GM20000 (cell line): ENCODE results near the gene RAPH1.
"Not testable (repeated sequence)": the region's sequence is repeated elsewhere in the genome, so short reads cannot be mapped to it uniquely, and the experiment has no call there.

ENCODE experiments used
- DNase-seq: peaks from one replicate; pipeline ENCODE4 v3.0.0; 2012; ENCODE audit warnings: low spot score
- TF ChIP-seq, protein P1 (sequence below): IDR thresholded peaks from 2 replicates; pipeline ENCODE4 v1.5.1; 2012; ENCODE audit warnings: mild to moderate bottlenecking, control low read depth; ENCODE audit errors: extremely low read depth, missing control alignments

The RAPH1 gene

DNA sequence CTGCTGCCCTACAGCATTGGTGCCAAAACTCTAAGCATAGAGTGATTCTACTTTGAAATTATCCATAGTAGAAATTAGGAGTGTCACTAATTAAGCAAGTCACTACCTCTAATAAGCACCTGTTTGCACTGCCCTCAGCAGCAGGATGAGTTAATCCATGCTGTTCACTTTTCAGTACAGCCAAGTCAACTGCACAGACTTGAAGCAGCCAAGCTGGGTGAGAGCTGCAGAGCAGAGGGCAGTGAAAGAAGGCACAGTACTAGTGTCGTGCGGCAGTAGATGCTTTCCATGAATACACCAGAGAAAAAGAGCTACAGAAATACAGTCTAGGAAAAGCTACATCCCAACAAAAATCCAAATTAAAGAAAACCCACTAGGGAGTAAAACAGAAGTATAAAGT, 98.6 kb downstream of the RAPH1 start:
- no peak for DNase-seq
- TF ChIP-seq, protein P1, sequence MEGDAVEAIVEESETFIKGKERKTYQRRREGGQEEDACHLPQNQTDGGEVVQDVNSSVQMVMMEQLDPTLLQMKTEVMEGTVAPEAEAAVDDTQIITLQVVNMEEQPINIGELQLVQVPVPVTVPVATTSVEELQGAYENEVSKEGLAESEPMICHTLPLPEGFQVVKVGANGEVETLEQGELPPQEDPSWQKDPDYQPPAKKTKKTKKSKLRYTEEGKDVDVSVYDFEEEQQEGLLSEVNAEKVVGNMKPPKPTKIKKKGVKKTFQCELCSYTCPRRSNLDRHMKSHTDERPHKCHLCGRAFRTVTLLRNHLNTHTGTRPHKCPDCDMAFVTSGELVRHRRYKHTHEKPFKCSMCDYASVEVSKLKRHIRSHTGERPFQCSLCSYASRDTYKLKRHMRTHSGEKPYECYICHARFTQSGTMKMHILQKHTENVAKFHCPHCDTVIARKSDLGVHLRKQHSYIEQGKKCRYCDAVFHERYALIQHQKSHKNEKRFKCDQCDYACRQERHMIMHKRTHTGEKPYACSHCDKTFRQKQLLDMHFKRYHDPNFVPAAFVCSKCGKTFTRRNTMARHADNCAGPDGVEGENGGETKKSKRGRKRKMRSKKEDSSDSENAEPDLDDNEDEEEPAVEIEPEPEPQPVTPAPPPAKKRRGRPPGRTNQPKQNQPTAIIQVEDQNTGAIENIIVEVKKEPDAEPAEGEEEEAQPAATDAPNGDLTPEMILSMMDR: no peak

DNA sequence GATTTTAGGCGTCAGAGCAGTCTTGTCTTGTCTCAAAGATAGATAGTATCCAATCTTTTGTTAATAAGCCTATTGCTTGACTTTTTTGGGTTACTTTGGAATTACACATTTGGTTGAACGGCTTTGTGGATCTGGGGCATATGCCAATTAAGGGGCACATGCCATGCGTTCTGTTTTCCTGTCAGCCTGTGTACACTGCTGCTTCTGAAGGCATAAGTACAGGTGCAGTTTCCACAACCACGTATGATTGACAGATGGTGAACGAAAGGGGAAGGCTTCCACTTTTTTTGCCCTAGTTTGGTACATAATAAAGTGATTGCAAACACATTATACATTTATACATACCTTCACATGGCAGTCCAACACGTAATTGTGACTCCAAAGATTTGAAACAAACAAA, 102.3 kb downstream of the RAPH1 start:
- no peak for DNase-seq
- TF ChIP-seq, protein P1: no peak

DNA sequence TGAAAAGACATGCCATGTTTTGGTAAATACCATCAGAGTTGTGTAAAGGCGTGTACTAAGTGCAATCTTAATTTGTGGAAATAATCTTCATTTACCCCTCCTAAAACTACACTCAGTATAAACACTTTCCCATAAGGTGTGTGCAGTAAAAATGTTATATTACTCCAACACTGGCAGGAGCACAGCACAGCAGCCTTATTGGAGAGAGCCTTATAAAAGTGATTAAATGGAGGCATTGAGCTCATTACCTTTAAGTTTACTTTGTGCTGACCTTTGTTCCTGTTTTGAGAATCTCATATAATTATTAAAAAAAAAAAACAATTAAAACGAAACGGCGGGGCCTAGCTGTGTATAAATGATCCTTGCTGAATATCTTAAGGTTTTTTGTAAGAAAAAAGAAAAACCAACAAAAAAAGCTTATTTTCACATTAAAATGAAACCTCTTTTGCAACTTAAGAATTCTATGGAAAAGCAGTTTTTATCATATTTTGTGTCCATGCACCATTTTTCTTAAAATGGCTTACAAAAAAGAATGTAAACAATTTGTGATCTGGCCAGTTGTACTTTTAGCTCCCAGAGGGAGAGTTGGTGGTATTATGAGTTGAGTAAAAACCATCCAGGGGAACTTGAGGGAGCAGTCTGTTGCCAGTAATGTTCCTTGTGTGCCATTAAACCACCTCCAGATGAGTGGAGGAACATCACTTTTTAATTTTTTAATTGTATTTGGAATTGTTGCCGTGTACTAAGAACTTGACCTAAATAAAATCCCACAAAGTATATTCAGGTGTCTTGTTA, 103.5 kb downstream of the RAPH1 start:
- no peak for DNase-seq
- TF ChIP-seq, protein P1: no peak

DNA sequence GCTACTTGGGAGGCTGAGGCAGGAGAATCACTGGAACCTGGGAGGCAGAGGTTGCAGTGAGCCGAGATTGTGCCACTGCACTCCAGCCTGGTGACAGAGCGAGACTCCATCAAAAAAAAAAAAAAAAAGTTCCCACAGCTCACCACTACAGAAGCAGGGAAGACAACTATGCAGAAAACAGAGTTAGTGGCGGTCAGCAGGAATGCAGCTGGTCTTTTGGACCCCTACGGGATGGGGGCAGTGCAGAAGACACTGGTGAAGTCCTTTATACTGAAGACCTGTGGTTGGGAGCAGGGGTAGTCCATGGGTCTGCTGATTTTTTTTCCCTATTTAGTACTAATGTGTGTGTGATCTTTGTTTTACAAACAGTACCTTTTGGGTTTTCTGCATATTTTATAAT, 105.5 kb downstream of the RAPH1 start:
- DNase-seq: not testable (repeated sequence)

DNA sequence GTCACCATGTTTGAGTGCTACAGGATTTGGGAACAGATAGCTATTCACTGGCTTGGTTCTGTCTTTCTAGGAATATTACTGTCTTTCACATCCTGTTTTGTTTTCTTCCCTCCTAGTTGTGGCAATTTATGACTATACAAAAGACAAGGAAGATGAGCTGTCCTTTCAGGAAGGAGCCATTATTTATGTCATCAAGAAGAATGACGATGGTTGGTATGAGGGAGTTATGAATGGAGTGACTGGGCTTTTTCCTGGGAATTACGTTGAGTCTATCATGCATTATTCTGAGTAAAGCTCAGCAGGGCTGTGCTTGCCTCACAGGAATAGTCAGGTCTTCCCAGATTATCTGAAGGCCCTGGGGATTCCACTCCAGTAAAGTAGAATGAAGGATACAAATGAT, 108.0 kb downstream of the RAPH1 start:
- TF ChIP-seq, protein P1: no peak
- DNase-seq: no peak

DNA sequence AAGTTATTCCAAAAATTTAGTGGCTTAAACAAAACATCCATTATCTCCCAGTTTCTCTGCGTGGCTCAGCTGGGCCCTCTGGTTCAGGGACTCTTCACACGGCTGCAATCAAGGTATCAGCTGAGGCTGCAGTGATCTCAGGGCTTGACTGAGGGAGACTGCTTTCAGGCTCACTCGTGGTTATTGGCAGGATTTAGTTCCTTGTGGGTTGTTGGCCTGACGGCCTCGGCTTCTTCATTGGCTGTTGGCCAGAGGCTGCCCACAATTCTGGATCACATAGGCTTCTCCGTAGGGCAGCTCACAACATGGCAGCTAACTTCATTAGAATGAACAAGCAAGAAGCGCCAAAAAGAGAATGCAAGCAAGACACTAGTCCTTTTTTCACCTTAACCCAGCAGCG, 116.8 kb downstream of the RAPH1 start:
- TF ChIP-seq, protein P1: no peak

DNA sequence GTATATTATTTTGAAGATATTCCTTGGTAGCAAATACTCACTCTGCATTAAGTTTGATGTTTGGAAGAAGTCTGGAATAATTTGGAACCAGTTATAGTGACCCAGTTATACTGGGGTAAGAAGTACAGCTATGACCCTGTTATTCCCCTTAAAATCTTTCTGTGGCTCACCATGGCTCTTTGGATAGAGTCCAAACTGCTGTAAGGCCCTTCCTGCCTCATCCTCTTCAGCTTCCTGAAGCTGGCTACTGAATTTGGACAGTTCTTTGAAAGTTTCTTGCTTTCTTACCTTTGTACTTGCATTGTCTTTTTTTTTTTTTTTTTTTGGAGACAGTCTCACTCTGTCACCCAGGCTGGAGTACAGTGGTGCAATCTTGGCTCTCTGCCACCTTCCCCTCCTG, 121.3 kb downstream of the RAPH1 start:
- DNase-seq: no peak
- TF ChIP-seq, protein P1: no peak

More for the DNA sequence above, 116.8 kb downstream of the RAPH1 start:
- DNase-seq: no peak
